HG03457 (cell line): ENCODE data around the gene FHL2.
"Not testable (repeated sequence)": the region's sequence is repeated elsewhere in the genome, so short reads cannot be mapped to it uniquely, and the experiment has no call there.

Source experiments
- ATAC-seq: cut with Tn5 transposase; IDR thresholded peaks from one replicate; pipeline ENCODE4 v1.9.1; 2021; ENCODE audit warnings: moderate number of reproducible peaks; ENCODE audit not compliant: unreplicated experiment

FHL2 gene

GRCh38 chr2:105424836-105425235, 26.0 kb upstream of the FHL2 start:
- not testable (repeated sequence) for ATAC-seq

GRCh38 chr2:105422801-105423200, 23.9 kb upstream of the FHL2 start:
- ATAC-seq = no peak

- ATAC-seq = no peak
Observed at GRCh38 chr2:105421053-105421452, 22.2 kb upstream of the FHL2 start.

- no peak for ATAC-seq
Observed at GRCh38 chr2:105418522-105418921, 19.7 kb upstream of the FHL2 start.

- no peak for ATAC-seq
Observed at GRCh38 chr2:105417857-105418436, 19.1 kb upstream of the FHL2 start.

- ATAC-seq = no peak
Observed at GRCh38 chr2:105416156-105416555, 17.3 kb upstream of the FHL2 start.

GRCh38 chr2:105415007-105415406, 16.2 kb upstream of the FHL2 start:
- ATAC-seq = no peak

- ATAC-seq = no peak
Observed at GRCh38 chr2:105413206-105413605, 14.4 kb upstream of the FHL2 start.

GRCh38 chr2:105412584-105412983, 13.7 kb upstream of the FHL2 start:
- no peak for ATAC-seq

- no peak for ATAC-seq
Observed at GRCh38 chr2:105411720-105412407, 13.0 kb upstream of the FHL2 start.

GRCh38 chr2:105410554-105410953, 11.7 kb upstream of the FHL2 start:
- no peak for ATAC-seq

GRCh38 chr2:105409717-105410116, 10.9 kb upstream of the FHL2 start:
- ATAC-seq = no peak

- ATAC-seq = no peak
Observed at GRCh38 chr2:105407946-105408743, 9.3 kb upstream of the FHL2 start.

GRCh38 chr2:105406221-105406620, 7.4 kb upstream of the FHL2 start:
- ATAC-seq = no peak

GRCh38 chr2:105405291-105405690, 6.4 kb upstream of the FHL2 start:
- ATAC-seq = no peak

GRCh38 chr2:105404736-105405135, 5.9 kb upstream of the FHL2 start:
- no peak for ATAC-seq

GRCh38 chr2:105403783-105404698, 5.2 kb upstream of the FHL2 start:
- no peak for ATAC-seq

- no peak for ATAC-seq
Observed at GRCh38 chr2:105403241-105403782, 4.5 kb upstream of the FHL2 start.

GRCh38 chr2:105402809-105403208, 4.0 kb upstream of the FHL2 start:
- no peak for ATAC-seq

GRCh38 chr2:105401867-105402266, 3.0 kb upstream of the FHL2 start:
- no peak for ATAC-seq

- ATAC-seq = no peak
Observed at GRCh38 chr2:105400138-105400540, 1.3 kb upstream of the FHL2 start.
